ENCODE results near the gene MEGF9. TPM values are rescaled to one million over a fixed set of nuclear protein-coding genes. Genes with fewer than 3 reads are reported as not detected.

Gene MEGF9
- polyA plus RNA-seq, 1 donor (not counting 4 experiments of a cell fraction or from before 2014, with no cell fraction given), result 11.2 TPM

DNA sequence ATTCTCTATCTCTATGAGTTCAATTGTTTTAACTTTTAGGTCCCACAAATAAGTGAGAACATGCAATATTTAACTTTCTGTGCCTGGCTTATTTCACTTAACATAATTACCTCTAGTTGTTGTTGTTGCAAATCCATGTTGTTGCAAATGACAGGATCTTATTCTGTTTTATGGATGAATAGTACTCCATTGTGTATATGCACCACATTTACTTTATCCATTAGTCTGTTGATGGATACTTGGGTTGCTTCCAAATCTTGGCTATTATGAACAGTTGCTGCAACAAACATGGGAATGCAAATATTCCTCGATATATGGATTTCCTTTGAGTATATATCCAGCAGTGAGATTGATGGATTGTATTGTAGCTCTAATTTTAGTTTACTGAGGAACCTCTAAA is 36.3 kb downstream of the MEGF9 start:
- H3K9ac ChIP-seq (ENCODE audit: control insufficient read depth, extremely low read depth, insufficient read depth, low read length), result no peak overlapping the region
- DNase-seq (ENCODE audit: low read depth, low spot score) (no peak), FAIRE-seq (no peak)
- no peak overlapping the region for H3K4me2 ChIP-seq (ENCODE audit: control insufficient read depth, extremely low read depth, insufficient read depth, low read depth, low read length)
- no peak overlapping the region for H3K4me3 ChIP-seq (ENCODE audit: control insufficient read depth in 2 of 3, extremely low read depth in 1 of 3, insufficient read depth in 2 of 3, low read depth in 1 of 3, low read length in 3 of 3)
- no peak overlapping the region for H2AFZ ChIP-seq (ENCODE audit: control insufficient read depth, low read length)
- no peaks in the 10 kb centered on the region for H3K27me3 ChIP-seq (ENCODE audit: control insufficient read depth, extremely low read depth, insufficient read depth, low read length)
- H3K79me2 ChIP-seq (ENCODE audit: control insufficient read depth, insufficient read depth, low read length), result peaks cover 5% of the 10 kb centered on the region
- H3K4me1 ChIP-seq (ENCODE audit: control insufficient read depth, extremely low read depth, insufficient read depth, low read length), result no peaks in the 10 kb centered on the region
- H4K20me1 ChIP-seq (ENCODE audit: control insufficient read depth, extremely low read depth, insufficient read depth, low read length), result no peaks in the 10 kb centered on the region
- no peaks in the 10 kb centered on the region for H3K9me3 ChIP-seq (ENCODE audit: control insufficient read depth, low read depth, low read length)
- H3K27ac ChIP-seq (ENCODE audit: control insufficient read depth, insufficient read depth, low read length), result no peak overlapping the region
- dilution Hi-C loops (cut with MboI; ENCODE audit: extremely low pct_ligation_motif_present, low sequenced_read_pairs), result no loop called here
- no peaks in the 10 kb centered on the region for H3K36me3 ChIP-seq (ENCODE audit: control insufficient read depth in 2 of 2, extremely low read depth in 1 of 2, insufficient read depth in 2 of 2, low read length in 2 of 2)
- no peaks in the 10 kb centered on the region for H3K9me1 ChIP-seq (ENCODE audit: control insufficient read depth, extremely low read depth, insufficient read depth, low read length)
- TF ChIP-seq, protein P1, sequence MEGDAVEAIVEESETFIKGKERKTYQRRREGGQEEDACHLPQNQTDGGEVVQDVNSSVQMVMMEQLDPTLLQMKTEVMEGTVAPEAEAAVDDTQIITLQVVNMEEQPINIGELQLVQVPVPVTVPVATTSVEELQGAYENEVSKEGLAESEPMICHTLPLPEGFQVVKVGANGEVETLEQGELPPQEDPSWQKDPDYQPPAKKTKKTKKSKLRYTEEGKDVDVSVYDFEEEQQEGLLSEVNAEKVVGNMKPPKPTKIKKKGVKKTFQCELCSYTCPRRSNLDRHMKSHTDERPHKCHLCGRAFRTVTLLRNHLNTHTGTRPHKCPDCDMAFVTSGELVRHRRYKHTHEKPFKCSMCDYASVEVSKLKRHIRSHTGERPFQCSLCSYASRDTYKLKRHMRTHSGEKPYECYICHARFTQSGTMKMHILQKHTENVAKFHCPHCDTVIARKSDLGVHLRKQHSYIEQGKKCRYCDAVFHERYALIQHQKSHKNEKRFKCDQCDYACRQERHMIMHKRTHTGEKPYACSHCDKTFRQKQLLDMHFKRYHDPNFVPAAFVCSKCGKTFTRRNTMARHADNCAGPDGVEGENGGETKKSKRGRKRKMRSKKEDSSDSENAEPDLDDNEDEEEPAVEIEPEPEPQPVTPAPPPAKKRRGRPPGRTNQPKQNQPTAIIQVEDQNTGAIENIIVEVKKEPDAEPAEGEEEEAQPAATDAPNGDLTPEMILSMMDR (optimal IDR thresholded peaks at IDR 0.05 in 1 of 3, IDR thresholded peaks at IDR 0.05 in 1 of 3, conservative IDR thresholded peaks at IDR 0.05 in 1 of 3; ENCODE audit: extremely low read depth in 1 of 3, insufficient read depth in 2 of 3, low read length in 3 of 3), result no peak

DNA sequence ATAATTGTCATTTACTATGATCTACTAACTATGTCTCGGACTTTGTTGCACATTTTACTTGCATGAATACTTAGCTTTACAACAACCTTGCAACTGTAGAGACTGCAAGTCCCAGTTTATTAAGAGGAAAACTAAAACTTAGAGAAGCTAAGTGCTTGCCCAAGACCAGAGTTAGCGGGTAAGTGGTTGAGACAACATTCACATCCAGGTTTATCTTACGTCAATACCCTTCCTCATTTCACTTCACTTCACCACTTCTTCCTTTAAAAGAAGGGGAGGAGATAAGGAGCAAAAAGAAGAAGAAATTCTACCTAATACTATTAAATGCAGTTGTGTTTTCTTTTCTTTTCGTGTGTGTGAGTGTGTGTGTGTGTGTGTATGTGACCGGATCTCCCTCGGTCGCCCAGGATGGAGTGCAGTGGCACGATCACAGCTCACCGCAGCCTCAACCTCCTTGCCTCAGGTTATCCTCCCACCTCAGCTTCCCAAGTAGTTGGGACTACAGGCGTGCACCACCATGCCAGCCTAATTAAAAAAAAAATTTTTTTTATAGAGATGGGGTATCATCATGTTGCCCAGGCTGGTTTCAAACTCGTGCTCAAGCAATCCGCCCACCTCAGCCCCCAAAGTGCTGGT is 37.4 kb downstream of the MEGF9 start:
- DNase-seq (ENCODE audit: low read depth, low spot score) (no peak), FAIRE-seq (no peak)
- TF ChIP-seq, protein P1 (optimal IDR thresholded peaks at IDR 0.05 in 1 of 3, IDR thresholded peaks at IDR 0.05 in 1 of 3, conservative IDR thresholded peaks at IDR 0.05 in 1 of 3; ENCODE audit: extremely low read depth in 1 of 3, insufficient read depth in 2 of 3, low read length in 3 of 3), result no peak
- TF ChIP-seq EZH2 (IDR thresholded peaks at IDR 0.05; ENCODE audit: low read length), result no peak
- no peaks in the 10 kb centered on the region for H3K27me3 ChIP-seq (ENCODE audit: control insufficient read depth, extremely low read depth, insufficient read depth, low read length)
- H2AFZ ChIP-seq (ENCODE audit: control insufficient read depth, low read length), result no peak overlapping the region
- no peak overlapping the region for H3K4me3 ChIP-seq (ENCODE audit: control insufficient read depth in 2 of 3, extremely low read depth in 1 of 3, insufficient read depth in 2 of 3, low read depth in 1 of 3, low read length in 3 of 3)
- dilution Hi-C loops (cut with MboI; ENCODE audit: extremely low pct_ligation_motif_present, low sequenced_read_pairs), result no loop called here
- no peaks in the 10 kb centered on the region for H3K36me3 ChIP-seq (ENCODE audit: control insufficient read depth in 2 of 2, extremely low read depth in 1 of 2, insufficient read depth in 2 of 2, low read length in 2 of 2)
- H3K4me1 ChIP-seq (ENCODE audit: control insufficient read depth, extremely low read depth, insufficient read depth, low read length), result no peaks in the 10 kb centered on the region
- H3K27ac ChIP-seq (ENCODE audit: control insufficient read depth, insufficient read depth, low read length), result no peak overlapping the region
- H3K79me2 ChIP-seq (ENCODE audit: control insufficient read depth, insufficient read depth, low read length), result peaks cover 5% of the 10 kb centered on the region
- H3K9me1 ChIP-seq (ENCODE audit: control insufficient read depth, extremely low read depth, insufficient read depth, low read length), result no peaks in the 10 kb centered on the region
- H3K4me2 ChIP-seq (ENCODE audit: control insufficient read depth, extremely low read depth, insufficient read depth, low read depth, low read length), result no peak overlapping the region
- H3K9me3 ChIP-seq (ENCODE audit: control insufficient read depth, low read depth, low read length), result no peaks in the 10 kb centered on the region
- no peaks in the 10 kb centered on the region for H4K20me1 ChIP-seq (ENCODE audit: control insufficient read depth, extremely low read depth, insufficient read depth, low read length)
- H3K9ac ChIP-seq (ENCODE audit: control insufficient read depth, extremely low read depth, insufficient read depth, low read length), result no peak overlapping the region

Data from keratinocyte (primary cell).